ENCODE data around the gene PRRC2B. TPM values are rescaled to one million over a fixed set of nuclear protein-coding genes. Genes with fewer than 3 reads are reported as not detected.
"Not testable (repeated sequence)": the region's sequence is repeated elsewhere in the genome, so short reads cannot be mapped to it uniquely, and the experiment has no call there.

The PRRC2B gene
- total and polyA plus RNA-seq, 9 donors = 86.7 to 319 (median 234) TPM

GRCh38 chr9:131448818-131449217 lies 54.9 kb downstream of the PRRC2B start:
- no peaks in the 10 kb centered on the region for H3K36me3 ChIP-seq
- no peak overlapping the region for H3K4me3 ChIP-seq
- intact Hi-C loops (cut with DNase I) = no loop called here
- H3K27me3 ChIP-seq = no peaks in the 10 kb centered on the region
- no peak overlapping the region for H3K27ac ChIP-seq
- WGBS, 3 donors = 83 to 87% (median 84%) methylated on average over 3 of the region's 3 CpGs
- no peaks in the 10 kb centered on the region for H3K4me1 ChIP-seq (ENCODE audit: insufficient read depth)
- no peak for DNase-seq
- TF ChIP-seq CTCF (IDR thresholded peaks at IDR 0.05) (no peak), POLR2A (IDR thresholded peaks at IDR 0.05) (no peak), EP300 (IDR thresholded peaks at IDR 0.05) (no peak)
- no peaks in the 10 kb centered on the region for H3K9me3 ChIP-seq

- Histone ChIP-seq H3K27ac (no peak overlapping the region), H3K36me3 (no peaks in the 10 kb centered on the region), H3K4me1 (ENCODE audit: insufficient read depth) (no peaks in the 10 kb centered on the region), H3K9me3 (no peaks in the 10 kb centered on the region), H3K4me3 (no peak overlapping the region), H3K27me3 (no peaks in the 10 kb centered on the region)
- TF ChIP-seq EP300 (IDR thresholded peaks at IDR 0.05) (no peak), POLR2A (IDR thresholded peaks at IDR 0.05) (no peak), CTCF (IDR thresholded peaks at IDR 0.05) (no peak)
- DNase-seq = no peak
- intact Hi-C loops (cut with DNase I) = no loop called here
Measured at GRCh38 chr9:131449276-131449675, 55.4 kb downstream of the PRRC2B start.

GRCh38 chr9:131454028-131454427 lies 60.1 kb downstream of the PRRC2B start:
- Histone ChIP-seq H3K9me3 (no peaks in the 10 kb centered on the region), H3K27me3 (no peaks in the 10 kb centered on the region), H3K27ac (no peak overlapping the region), H3K4me1 (ENCODE audit: insufficient read depth) (no peaks in the 10 kb centered on the region), H3K4me3 (no peak overlapping the region), H3K36me3 (no peaks in the 10 kb centered on the region)
- intact Hi-C loops (cut with DNase I) = loop anchor here in 1 of 4 donors (5.0 kb wide), 1 partner anchor 1338 kb away; no protein-coding TSS in a partner anchor
- no peak for TF ChIP-seq CTCF (IDR thresholded peaks at IDR 0.05)
- TF ChIP-seq EP300 (IDR thresholded peaks at IDR 0.05) = no peak
- TF ChIP-seq POLR2A (IDR thresholded peaks at IDR 0.05) = no peak
- no peak for DNase-seq

GRCh38 chr9:131455655-131456054 lies 61.8 kb downstream of the PRRC2B start:
- H3K4me1 ChIP-seq (ENCODE audit: insufficient read depth); H3K27me3 ChIP-seq; H3K27ac ChIP-seq; H3K9me3 ChIP-seq; intact Hi-C loops (cut with DNase I); H3K36me3 ChIP-seq; H3K4me3 ChIP-seq: not testable (repeated sequence)
- WGBS, 3 donors = 91 to 95% (median 92%) methylated on average over 10 of the region's 10 CpGs
- peak in 1 of 5 donors; percentile 17 for DNase-seq

- TF ChIP-seq POLR2A (IDR thresholded peaks at IDR 0.05) (no peak), EP300 (IDR thresholded peaks at IDR 0.05) (no peak), CTCF (IDR thresholded peaks at IDR 0.05) (no peak)
- DNase-seq = peak in 1 of 5 donors; percentile 8
Measured at GRCh38 chr9:131457746-131458145, 63.9 kb downstream of the PRRC2B start.

More at GRCh38 chr9:131457746-131458145, 63.9 kb downstream of the PRRC2B start:
- H3K27me3 ChIP-seq = no peaks in the 10 kb centered on the region
- no peak overlapping the region for H3K4me3 ChIP-seq
- no peaks in the 10 kb centered on the region for H3K9me3 ChIP-seq
- H3K4me1 ChIP-seq (ENCODE audit: insufficient read depth) = no peaks in the 10 kb centered on the region
- intact Hi-C loops (cut with DNase I) = no loop called here
- no peak overlapping the region for H3K27ac ChIP-seq
- WGBS, 3 donors = 86 to 90% (median 89%) methylated on average over 10 of the region's 10 CpGs
- H3K36me3 ChIP-seq = no peaks in the 10 kb centered on the region

Measured in ovary (tissue), 9 donors.